Breast epithelium (tissue), 3 donors: Measurements from ENCODE around the gene PCDH9.

Experiments
- CTCF ChIP-seq, 3 donors: fragments of 450-650 bp; IDR thresholded peaks; one replicate each; pipeline ENCODE4 v1.5.1; 2016 to 2017; ENCODE audit warnings: antibody characterized with exemption in 3 of 3, mild to moderate bottlenecking in 3 of 3, moderate library complexity in 3 of 3
- POLR2A ChIP-seq: fragments of 450-650 bp; IDR thresholded peaks from one replicate; pipeline ENCODE4 v1.6.1; 2016; ENCODE audit warnings: antibody characterized with exemption, mild to moderate bottlenecking, moderate library complexity
- POLR2AphosphoS5 ChIP-seq, 3 donors: sonication (generic); formaldehyde crosslinking; IDR thresholded peaks; one replicate each; pipeline ENCODE4 v1.6.1; 2017; ENCODE audit warnings: antibody characterized with exemption in 3 of 3

- TF ChIP-seq CTCF (IDR thresholded peaks at IDR 0.05) (no peak), POLR2A (no peak), POLR2AphosphoS5 (IDR thresholded peaks at IDR 0.05) (no peak)
Measured at GRCh38 chr13:66879988-66880387, 350.1 kb downstream of the PCDH9 start.
